Adrenal gland (tissue), 12 donors: Measurements from ENCODE around the gene SAPCD1. TPM values are rescaled to one million over a fixed set of nuclear protein-coding genes. Genes with fewer than 3 reads are reported as not detected.

ENCODE experiments used
- DNase-seq, 7 donors: peaks; one replicate each; pipeline ENCODE4 v3.0.0-alpha.2; 2019 to 2020
- H3K27ac ChIP-seq, 5 donors: fragments of 200-600 bp; sonication (generic) in 4 of 5; 1 replicate in 3 of 5; 2 replicates in 2 of 5; pipeline versions ENCODE4 v1.5.1 to v1.8.0; 2016 to 2020; ENCODE audit warnings: mild to moderate bottlenecking in 1 of 5
- H3K27me3 ChIP-seq: fragments of 200-600 bp; 2 replicates; pipeline ENCODE4 v1.8.0; 2021
- H3K36me3 ChIP-seq, 2 donors: fragments of 200-600 bp; replicated peaks in 1 of 2; 1 replicate in 1 of 2; 2 replicates in 1 of 2; pipeline versions ENCODE4 v1.5.1 to v1.8.0; 2018 to 2022
- H3K4me1 ChIP-seq, 2 donors: fragments of 200-600 bp; replicated peaks in 1 of 2; 1 replicate in 1 of 2; 2 replicates in 1 of 2; pipeline versions ENCODE4 v1.5.1 to v1.8.0; 2018 to 2021
- H3K4me3 ChIP-seq, 4 donors: fragments of 200-600 bp; sonication (generic) in 3 of 4; one replicate each; pipeline ENCODE4 v1.5.1; 2016 to 2018
- H3K9me3 ChIP-seq, 3 donors: fragments of 200-600 bp; sonication (generic) in 1 of 3; replicated peaks in 1 of 3; 1 replicate in 2 of 3; 2 replicates in 1 of 3; pipeline versions ENCODE4 v1.5.1 to v1.8.0; 2016 to 2021
- POLR2A ChIP-seq, 2 donors: fragments of 450-650 bp; IDR thresholded peaks; one replicate each; pipeline ENCODE4 v1.6.1; 2017; ENCODE audit warnings: antibody characterized with exemption in 2 of 2, mild to moderate bottlenecking in 2 of 2, moderate library complexity in 1 of 2
- WGBS, 4 donors: extraction: QIAGEN DNeasy Blood & Tissue Kit in 2 of 4; methylation state at CpG; one replicate each; pipeline versions ENCODE4 v1.1.5 to v1.1.7; 2013 to 2017; 5-methylcytosine and 5-hydroxymethylcytosine counted together
- intact Hi-C, 2 donors: fragments of 100-400 bp; cut with DNase I; formaldehyde crosslinking; loops; one replicate each; pipeline versions ENCODE4 v1.14.1 to v1.15.0; 2022 to 2023
- polyA plus RNA-seq, 3 donors: library from polyadenylated mRNA; stranded (reverse); fragments of 200-250 nt in 2 of 3; fragments of 350-450 nt in 1 of 3; fragmentation: Illumina TruSeq in 1 of 3; extraction: RNeasy Lipid Tissue Mini Kit (QIAGEN cat#74804) in 1 of 3; gene quantifications; one replicate each; pipeline ENCODE4 v1.2.3, GENCODE V29; 2013 to 2014
- total RNA-seq, 9 donors: library from RNA; depleted of rRNA in 4 of 9; stranded (reverse); fragments of >200 nt in 4 of 9; fragments of 120-200 nt in 1 of 9; fragmentation: NEBNext Ultra II Directional in 1 of 9; extraction: Animal tissue kit (Norgen Biotek cat#: 25700) in 1 of 9; gene quantifications; one replicate each; pipeline versions ENCODE4 v1.1.0 to v1.2.4, GENCODE V29; 2013 to 2023
- TF ChIP-seq, protein P1 (sequence below), 6 experiments: fragments of 450-650 bp in 4 of 6; fragments of 200-600 bp in 2 of 6; sonication (generic) in 1 of 6; IDR thresholded peaks; 1 replicate in 5 of 6; 2 replicates in 1 of 6; pipeline versions ENCODE4 v1.5.1 to v1.8.0; 2016 to 2021; ENCODE audit warnings: antibody characterized with exemption in 6 of 6, mild to moderate bottlenecking in 2 of 6, moderate library complexity in 1 of 6
- donor health status: healthy with polysubstance abuse.
- donor health status: Bipolar disorder and iron deficiency.
- donor health status: DM: yes; HTN: yes; CAD: no.
- donor health status: DM: no; HTN: no; CAD: no.
- donor health status: DM: no; HTN: no; CAD: no.
- donor health status: DM: yes; HTN: yes; CAD: no.

Gene SAPCD1
- total and polyA plus RNA-seq, 12 donors, result 0.46 to 17.2 (median 0.96) TPM; not detected in 5

DNA sequence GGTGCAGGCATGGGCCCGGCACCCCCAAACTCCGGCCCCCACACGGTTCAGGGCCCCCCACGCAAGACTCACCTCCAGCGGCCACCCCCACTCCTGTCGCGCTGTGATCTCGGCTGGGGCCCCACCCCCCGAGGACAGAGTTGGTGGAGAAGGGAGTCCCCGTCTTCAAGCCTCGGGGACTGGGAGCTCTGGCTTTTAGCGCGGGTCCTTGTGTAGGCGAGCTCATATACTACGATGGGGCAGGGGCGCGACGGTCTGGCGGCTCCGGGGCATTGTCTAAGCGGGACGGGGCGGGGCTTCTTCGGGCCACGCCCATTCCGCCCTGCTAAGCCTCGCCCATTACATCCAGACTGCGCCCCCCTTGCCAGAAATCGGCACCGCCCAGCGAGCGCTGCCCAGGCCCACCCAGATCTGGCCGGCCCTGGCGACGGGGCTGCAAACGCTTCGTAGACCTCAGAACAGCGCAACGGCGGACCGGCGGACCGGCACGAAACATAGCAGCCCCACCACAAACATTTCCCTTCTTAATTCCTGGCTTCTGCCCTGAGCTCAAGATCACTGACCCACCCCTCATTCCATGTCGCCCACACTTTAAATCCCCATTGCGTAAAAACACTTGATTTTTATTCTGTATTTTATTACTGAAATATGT is 32.4 kb upstream of the SAPCD1 start:
- peak; percentile 64 to 88 (median 83) for DNase-seq
- WGBS, 4 donors, result 4 to 6% (median 4%) methylated on average over 23 to 46 of the region's 46 CpGs
- Histone ChIP-seq H3K36me3 (peaks cover 0 to 37% of the 10 kb centered on the region in 2 donors), H3K27me3 (no peaks in the 10 kb centered on the region), H3K4me1 (peaks cover 14 to 66% of the 10 kb centered on the region in 2 donors), H3K27ac (peak overlapping the region; percentile 50 to 93 (median 61)), H3K9me3 (no peaks in the 10 kb centered on the region), H3K4me3 (peak overlapping the region in 3 of 4 donors; percentile 43 to 78 (median 51))
- TF ChIP-seq, protein P1, sequence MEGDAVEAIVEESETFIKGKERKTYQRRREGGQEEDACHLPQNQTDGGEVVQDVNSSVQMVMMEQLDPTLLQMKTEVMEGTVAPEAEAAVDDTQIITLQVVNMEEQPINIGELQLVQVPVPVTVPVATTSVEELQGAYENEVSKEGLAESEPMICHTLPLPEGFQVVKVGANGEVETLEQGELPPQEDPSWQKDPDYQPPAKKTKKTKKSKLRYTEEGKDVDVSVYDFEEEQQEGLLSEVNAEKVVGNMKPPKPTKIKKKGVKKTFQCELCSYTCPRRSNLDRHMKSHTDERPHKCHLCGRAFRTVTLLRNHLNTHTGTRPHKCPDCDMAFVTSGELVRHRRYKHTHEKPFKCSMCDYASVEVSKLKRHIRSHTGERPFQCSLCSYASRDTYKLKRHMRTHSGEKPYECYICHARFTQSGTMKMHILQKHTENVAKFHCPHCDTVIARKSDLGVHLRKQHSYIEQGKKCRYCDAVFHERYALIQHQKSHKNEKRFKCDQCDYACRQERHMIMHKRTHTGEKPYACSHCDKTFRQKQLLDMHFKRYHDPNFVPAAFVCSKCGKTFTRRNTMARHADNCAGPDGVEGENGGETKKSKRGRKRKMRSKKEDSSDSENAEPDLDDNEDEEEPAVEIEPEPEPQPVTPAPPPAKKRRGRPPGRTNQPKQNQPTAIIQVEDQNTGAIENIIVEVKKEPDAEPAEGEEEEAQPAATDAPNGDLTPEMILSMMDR (IDR thresholded peaks at IDR 0.05), result no peak
- no peak for TF ChIP-seq POLR2A (IDR thresholded peaks at IDR 0.05)
- intact Hi-C loops, result loop anchor here in 1 of 2 donors (10.0 kb wide), 1 partner anchor 1685 kb away; the partner anchor contains the start of genes CUTA and PHF1

- 91 to 93% (median 92%) methylated on average over 10 to 11 of the region's 11 CpGs for WGBS, 4 donors
- Histone ChIP-seq H3K4me3 (no peak overlapping the region), H3K9me3 (no peaks in the 10 kb centered on the region), H3K27me3 (no peaks in the 10 kb centered on the region), H3K36me3 (peaks cover 0 to 37% of the 10 kb centered on the region in 2 donors), H3K27ac (peak overlapping the region in 3 of 5 donors; percentile 58 to 93 (median 86)), H3K4me1 (peaks cover 14 to 66% of the 10 kb centered on the region in 2 donors)
- TF ChIP-seq POLR2A (IDR thresholded peaks at IDR 0.05), result no peak
- TF ChIP-seq, protein P1 (IDR thresholded peaks at IDR 0.05), result no peak
- intact Hi-C loops, result loop anchor here in 1 of 2 donors (10.0 kb wide), 1 partner anchor 1684 kb away; the partner anchor contains the start of genes CUTA and PHF1
- DNase-seq, result no peak
Measured at GRCh38 chr6:31730631-31731086, 31.8 kb upstream of the SAPCD1 start.

GRCh38 chr6:31732029-31732428 is 30.4 kb upstream of the SAPCD1 start:
- no peak for DNase-seq
- Histone ChIP-seq H3K27me3 (no peaks in the 10 kb centered on the region), H3K27ac (peak overlapping the region in 2 of 5 donors; percentile 11 to 12), H3K36me3 (peaks cover 0 to 37% of the 10 kb centered on the region in 2 donors), H3K4me1 (peaks cover 14 to 65% of the 10 kb centered on the region in 2 donors), H3K9me3 (no peaks in the 10 kb centered on the region), H3K4me3 (no peak overlapping the region)
- WGBS, 4 donors, result 44 to 77% (median 56%) methylated on average over 1 to 3 of the region's 3 CpGs
- intact Hi-C loops, result loop anchor here in 1 of 2 donors (10.0 kb wide), 1 partner anchor 1683 kb away; the partner anchor contains the start of genes CUTA and PHF1
- no peak for TF ChIP-seq POLR2A (IDR thresholded peaks at IDR 0.05)
- TF ChIP-seq, protein P1 (IDR thresholded peaks at IDR 0.05), result no peak

GRCh38 chr6:31733734-31734133 is 28.7 kb upstream of the SAPCD1 start:
- TF ChIP-seq, protein P1 (IDR thresholded peaks at IDR 0.05), result no peak
- TF ChIP-seq POLR2A (IDR thresholded peaks at IDR 0.05), result no peak
- H3K27me3 ChIP-seq, result no peaks in the 10 kb centered on the region
- 74 to 89% (median 85%) methylated on average over 4 of the region's 4 CpGs for WGBS, 4 donors
- peaks cover 12 to 72% of the 10 kb centered on the region in 2 donors for H3K4me1 ChIP-seq
- intact Hi-C loops, result loop anchor here in 1 of 2 donors (10.0 kb wide), 1 partner anchor 1681 kb away; the partner anchor contains the start of genes CUTA and PHF1
- peak overlapping the region in 2 of 5 donors; percentile 77 to 98 for H3K27ac ChIP-seq
- H3K9me3 ChIP-seq, result no peaks in the 10 kb centered on the region
- peaks cover 0 to 37% of the 10 kb centered on the region in 2 donors for H3K36me3 ChIP-seq
- no peak for DNase-seq
- no peak overlapping the region for H3K4me3 ChIP-seq
